SK-N-SH (cell line): Measurements from ENCODE around the gene CLEC5A. TPM values are rescaled to one million over a fixed set of nuclear protein-coding genes. Genes with fewer than 3 reads are reported as not detected.

ENCODE experiments used
- CTCF ChIA-PET: fragments of 300-600, 350-600 bp; formaldehyde crosslinking; extraction: SDS; loops from one replicate; lab custom pipeline; 2021; lab: Yijun Ruan, JAX
- POLR2A ChIA-PET: fragments of 350-600 bp; sonication (Branson Sonifier 250); formaldehyde crosslinking; extraction: SDS; loops from one replicate; lab custom pipeline; 2020; ENCODE audit warnings: antibody characterized with exemption, inconsistent platforms; lab: Yijun Ruan, JAX
- DNase-seq: peaks from one replicate; pipeline ENCODE4 v3.0.0; 2012
- H2AFZ ChIP-seq: fragments of 200-600 bp; sonication (generic); 2 replicates; pipeline ENCODE4 v1.8.1; 2016; ENCODE audit warnings: antibody characterized with exemption, mild to moderate bottlenecking, low read depth
- H3F3A ChIP-seq: fragments of 200-600 bp; sonication (generic); replicated peaks from 2 replicates; pipeline ENCODE3; 2016; ENCODE audit warnings: antibody characterized with exemption, mild to moderate bottlenecking; ENCODE audit not compliant: insufficient read depth
- H3K27ac ChIP-seq, 2 experiments: fragments of 200-500 bp in 1 of 2; fragments of 200-600 bp in 1 of 2; sonication (Bioruptor generic) in 1 of 2; sonication (generic), shearing (Covaris generic) in 1 of 2; 2 replicates each; pipeline versions ENCODE4 v1.5.1 to v1.6.1; 2014 to 2016; ENCODE audit warnings: low read depth in 2 of 2, inconsistent platforms in 1 of 2, low read length in 1 of 2, mild to moderate bottlenecking in 1 of 2, mixed read lengths in 1 of 2
- H3K27me3 ChIP-seq: fragments of 200-600 bp; sonication (generic), shearing (Covaris generic); 2 replicates; pipeline ENCODE4 v1.6.1; 2016; ENCODE audit warnings: mixed run types; ENCODE audit not compliant: insufficient read depth
- H3K36me3 ChIP-seq, 2 experiments: fragments of 200-500 bp in 1 of 2; fragments of 200-600 bp in 1 of 2; sonication (Bioruptor generic) in 1 of 2; sonication (generic) in 1 of 2; replicated peaks in 1 of 2; 2 replicates each; pipeline versions ENCODE3 to v1.5.1; 2014 to 2016; ENCODE audit warnings: low read length in 1 of 2, mild to moderate bottlenecking in 1 of 2; ENCODE audit not compliant: insufficient read depth in 2 of 2, control insufficient read depth in 1 of 2
- H3K4me1 ChIP-seq, 2 experiments: fragments of 200-500 bp in 1 of 2; fragments of 200-600 bp in 1 of 2; sonication (Bioruptor generic) in 1 of 2; sonication (generic), shearing (Covaris generic) in 1 of 2; 2 replicates each; pipeline versions ENCODE4 v1.5.1 to v1.6.1; 2014 to 2016; ENCODE audit warnings: low read depth in 1 of 2, low read length in 1 of 2, mixed run types in 1 of 2; ENCODE audit not compliant: insufficient read depth in 2 of 2, control insufficient read depth in 1 of 2
- H3K4me2 ChIP-seq: fragments of 200-600 bp; sonication (generic), shearing (Covaris generic); 2 replicates; pipeline ENCODE4 v1.6.1; 2017; ENCODE audit warnings: mixed run types
- H3K4me3 ChIP-seq, 2 experiments: fragments of 200-500 bp in 1 of 2; fragments of 200-600 bp in 1 of 2; sonication (Bioruptor generic) in 1 of 2; sonication (generic), shearing (Covaris generic) in 1 of 2; 2 replicates each; pipeline versions ENCODE4 v1.5.1 to v1.8.1; 2014 to 2016; ENCODE audit warnings: low read depth in 2 of 2, inconsistent platforms in 1 of 2, low read length in 1 of 2, mild to moderate bottlenecking in 1 of 2, mixed read lengths in 1 of 2, moderate library complexity in 1 of 2
- H3K79me2 ChIP-seq: fragments of 200-600 bp; sonication (generic); 2 replicates; pipeline ENCODE4 v1.8.1; 2017; ENCODE audit warnings: mild to moderate bottlenecking; ENCODE audit not compliant: insufficient read depth
- H3K9ac ChIP-seq: fragments of 200-600 bp; sonication (generic); 2 replicates; pipeline ENCODE4 v1.6.1; 2017; ENCODE audit warnings: mixed run types
- H3K9me2 ChIP-seq: fragments of 200-600 bp; sonication (generic); 2 replicates; pipeline ENCODE4 v1.6.1; 2017; ENCODE audit warnings: mixed run types
- H3K9me3 ChIP-seq: fragments of 200-600 bp; sonication (generic); 2 replicates; pipeline ENCODE4 v1.6.1; 2017; ENCODE audit warnings: mixed run types, mild to moderate bottlenecking, moderate library complexity
- H4K20me1 ChIP-seq: fragments of 200-600 bp; sonication (generic); 2 replicates; pipeline ENCODE4 v1.6.1; 2017; ENCODE audit warnings: mild to moderate bottlenecking, mixed run types; ENCODE audit not compliant: insufficient read depth
- EP300 ChIP-seq, 2 experiments: IDR thresholded peaks; 2 replicates each; pipeline versions ENCODE4 v1.4.0 to v1.6.1; 2012; ENCODE audit warnings: borderline replicate concordance in 1 of 2, low read depth in 1 of 2, low read length in 1 of 2
- FOSL2 ChIP-seq: IDR thresholded peaks from 2 replicates; pipeline ENCODE4 v1.4.0; 2012; ENCODE audit warnings: low read depth, mild to moderate bottlenecking, moderate library complexity, borderline replicate concordance
- FOXJ3 ChIP-seq: sonication (generic); formaldehyde crosslinking; IDR thresholded peaks from 2 replicates; pipeline ENCODE4 v1.5.1; 2020; ENCODE audit warnings: mild to moderate bottlenecking, missing genetic modification reagents
- IRF3 ChIP-seq: fragments of 150-350 bp; IDR thresholded peaks from 2 replicates; pipeline ENCODE4 v1.6.1; 2016; ENCODE audit warnings: mild to moderate bottlenecking, low read depth, low read length
- MAX ChIP-seq: IDR thresholded peaks from 2 replicates; pipeline ENCODE4 v1.4.0; 2012; ENCODE audit warnings: low read depth
- MXI1 ChIP-seq: IDR thresholded peaks from 2 replicates; pipeline ENCODE4 v1.6.1; 2012; ENCODE audit warnings: mild to moderate bottlenecking, low read depth, low read length, improper control_type of control experiment
- RXRA ChIP-seq: IDR thresholded peaks from 2 replicates; pipeline ENCODE4 v1.4.0; 2012; ENCODE audit warnings: low read depth, mild to moderate bottlenecking, borderline replicate concordance
- TAF1 ChIP-seq: IDR thresholded peaks from 2 replicates; pipeline ENCODE4 v1.6.1; 2012; ENCODE audit warnings: low read depth, mild to moderate bottlenecking, low read length, moderate library complexity, borderline replicate concordance
- TEAD4 ChIP-seq: IDR thresholded peaks from 2 replicates; pipeline ENCODE4 v1.4.0; 2012; ENCODE audit warnings: mild to moderate bottlenecking, borderline replicate concordance; ENCODE audit not compliant: insufficient read depth
- USF1 ChIP-seq: IDR thresholded peaks from 2 replicates; pipeline ENCODE4 v1.4.0; 2012; ENCODE audit warnings: low read depth, borderline replicate concordance
- WGBS: methylation state at CpG from one replicate; pipeline ENCODE4 v1.1.6; 2017; ENCODE audit warnings: low lambda C conversion rate; 5-methylcytosine and 5-hydroxymethylcytosine counted together
- polyA plus RNA-seq, 3 experiments: library from polyadenylated mRNA; depleted of rRNA; stranded (reverse); fragments of >200 nt; gene quantifications; 2 replicates each; pipeline ENCODE4 v1.2.3, GENCODE V29; 2012

Gene CLEC5A
- polyA plus RNA-seq, 1 of the 3 experiments (the other 2 are of a cell fraction), result not detected

- ChIA-PET POLR2A (no interaction called here), CTCF (no interaction called here)
- Histone ChIP-seq H3K36me3 (no peaks in the 10 kb centered on the region), H2AFZ (no peak overlapping the region), H3K4me2 (no peak overlapping the region), H3K27ac (no peak overlapping the region), H3K79me2 (no peaks in the 10 kb centered on the region), H3K4me3 (no peak overlapping the region), H3K27me3 (no peaks in the 10 kb centered on the region), H3K4me1 (no peaks in the 10 kb centered on the region), H3K9ac (no peak overlapping the region), H3K9me2 (no peaks in the 10 kb centered on the region), H3K9me3 (no peaks in the 10 kb centered on the region), H4K20me1 (no peaks in the 10 kb centered on the region), H3F3A (no peaks in the 10 kb centered on the region)
- WGBS, result 0% methylated on average over 3 of the region's 3 CpGs
- TF ChIP-seq RXRA (no peak), FOXJ3 (CRISPR knock-in tag) (no peak), MXI1 (no peak), EP300 (IDR thresholded peaks at IDR 0.05; ENCODE audit: borderline replicate concordance in 1 of 2, low read depth in 1 of 2, low read length in 1 of 2) (no peak), MAX (no peak), IRF3 (no peak), TEAD4 (no peak), TAF1 (no peak), FOSL2 (no peak), USF1 (no peak)
- no peak for DNase-seq
These were observed 69.4 kb downstream of the CLEC5A start for GRCh38 chr7:141877365-141877764.

Other genes starting within 250 kb of the CLEC5A start
- gene DENND11, start 244.8 kb downstream of the CLEC5A start, polyA plus RNA-seq (2012; rRNA removed), result 5.5 and 8.0 TPM in 2 replicates
- not detected in 2 replicates for gene WEE2, start 238.6 kb downstream of the CLEC5A start, polyA plus RNA-seq (2012; rRNA removed)
- gene SSBP1, start 208.6 kb downstream of the CLEC5A start, polyA plus RNA-seq (2012; rRNA removed), result 191 and 212 TPM in 2 replicates
- not detected in 2 replicates for gene TAS2R3, start 182.9 kb downstream of the CLEC5A start, polyA plus RNA-seq (2012; rRNA removed)
- gene TAS2R4, start 170.3 kb downstream of the CLEC5A start, polyA plus RNA-seq (2012; rRNA removed), result 0.18 and 0.19 TPM in 2 replicates
- gene TAS2R5, start 156.8 kb downstream of the CLEC5A start, polyA plus RNA-seq (2012; rRNA removed), result 0.43 and 0.75 TPM in 2 replicates
- gene PRSS37, start 105.5 kb downstream of the CLEC5A start, polyA plus RNA-seq (2012; rRNA removed), result not detected in 2 replicates
- gene OR9A4, start 30.6 kb downstream of the CLEC5A start, polyA plus RNA-seq (2012; rRNA removed), result not detected in 2 replicates
- gene TAS2R38, start 26.8 kb upstream of the CLEC5A start, polyA plus RNA-seq (2012; rRNA removed), result 0.23 and 0.42 TPM in 2 replicates
- gene MGAM, start 48.9 kb upstream of the CLEC5A start, polyA plus RNA-seq (2012; rRNA removed), result 0.46 and 0.65 TPM in 2 replicates
- gene MGAM2, start 164.7 kb upstream of the CLEC5A start, polyA plus RNA-seq (2012; rRNA removed), result 0.02 TPM in 1 of 2 replicates, not detected in the other